A549 (cell line): ENCODE results near the gene VWA8. TPM values are rescaled to one million over a fixed set of nuclear protein-coding genes. Genes with fewer than 3 reads are reported as not detected.

ENCODE experiments used
- ATAC-seq, 2 experiments: fragments of 200-7000 bp in 1 of 2; fragments of >200 bp in 1 of 2; cut with Nextera tagmentation in 1 of 2; cut with Tn5 transposase in 1 of 2; 3 replicates each; pipeline versions ENCODE4 v1.8.0 to v1.9.1; 2018 to 2020; ENCODE audit warnings: mild to moderate bottlenecking in 1 of 2, moderate library complexity in 1 of 2
- CTCF ChIA-PET: fragments of 300-600 bp; sonication (Branson Sonifier 250); formaldehyde crosslinking; extraction: SDS; loops from one replicate; lab custom pipeline; 2021; ENCODE audit warnings: antibody characterized with exemption, inconsistent platforms; lab: Yijun Ruan, JAX
- POLR2A ChIA-PET: fragments of 350-600 bp; formaldehyde crosslinking; extraction: SDS; loops from one replicate; lab custom pipeline; 2021; ENCODE audit warnings: antibody characterized with exemption, inconsistent platforms; lab: Yijun Ruan, JAX
- DNase-seq, 2 experiments: peaks; one replicate each; pipeline versions ENCODE4 v3.0.0 to v3.0.0-alpha.2; 2011 to 2016; ENCODE audit warnings: low read depth in 1 of 2, low spot score in 1 of 2
- FAIRE-seq: peaks from 2 replicates; lab custom pipeline; 2011; peaks lifted over from hg19 to GRCh38; lab: Jason Lieb, UNC
- H3K27ac ChIP-seq, 2 experiments: fragments of >200 bp; sonication (Bioruptor Twin); formaldehyde crosslinking; 3 replicates each; pipeline ENCODE4 v1.5.1; 2016 to 2017
- H3K4me1 ChIP-seq: fragments of >200 bp; sonication (Bioruptor Twin); formaldehyde crosslinking; 3 replicates; pipeline ENCODE4 v1.6.1; 2016
- H3K4me2 ChIP-seq: fragments of >200 bp; sonication (Bioruptor Twin); formaldehyde crosslinking; 3 replicates; pipeline ENCODE4 v1.6.1; 2016
- H3K4me3 ChIP-seq: fragments of >200 bp; sonication (Bioruptor Twin); formaldehyde crosslinking; 3 replicates; pipeline ENCODE4 v1.5.1; 2016
- H3K9me3 ChIP-seq: fragments of >200 bp; sonication (Bioruptor Twin); formaldehyde crosslinking; 3 replicates; pipeline ENCODE4 v1.6.1; 2016
- BCL3 ChIP-seq: fragments of >200 bp; sonication (Bioruptor Twin); formaldehyde crosslinking; IDR thresholded peaks from 3 replicates; pipeline ENCODE4 v1.6.1; 2016
- CBX2 ChIP-seq: fragments of 200-600 bp; sonication (generic); IDR thresholded peaks from 2 replicates; pipeline ENCODE4 v1.6.1; 2016; ENCODE audit warnings: low read depth, mild to moderate bottlenecking, borderline replicate concordance
- EHF ChIP-seq: fragments of 250-450 bp; sonication (Bioruptor Pico); IDR thresholded peaks from 2 replicates; pipeline ENCODE4 v1.5.0; 2020; ENCODE audit warnings: mild to moderate bottlenecking
- ESRRA ChIP-seq: fragments of 150-350 bp; IDR thresholded peaks from 2 replicates; pipeline ENCODE4 v1.6.1; 2014; ENCODE audit warnings: mild to moderate bottlenecking, low read length, borderline replicate concordance
- FOSL2 ChIP-seq, 2 experiments: fragments of 450-650 bp in 1 of 2; fragments of >200 bp in 1 of 2; sonication (Bioruptor Twin) in 1 of 2; formaldehyde crosslinking; IDR thresholded peaks; 2 replicates each; pipeline versions ENCODE4 v1.5.0 to v1.6.1; 2016 to 2020; ENCODE audit warnings: mild to moderate bottlenecking in 1 of 2, moderate library complexity in 1 of 2
- MAFK ChIP-seq: fragments of 450-650 bp; IDR thresholded peaks from 2 replicates; pipeline ENCODE4 v1.6.1; 2014; ENCODE audit not compliant: partially characterized antibody
- MAX ChIP-seq: IDR thresholded peaks from 2 replicates; pipeline ENCODE4 v1.6.1; 2012
- NR3C1 ChIP-seq: fragments of >200 bp; sonication (Bioruptor Twin); formaldehyde crosslinking; IDR thresholded peaks from 3 replicates; pipeline ENCODE4 v1.6.1; 2017
- POLR2A ChIP-seq: IDR thresholded peaks from 2 replicates; pipeline ENCODE4 v1.6.1; 2012; ENCODE audit warnings: mild to moderate bottlenecking, low read length
- REST ChIP-seq: fragments of 200-600 bp; sonication (generic); IDR thresholded peaks from 2 replicates; pipeline ENCODE4 v1.6.1; 2016; ENCODE audit warnings: antibody characterized with exemption, mild to moderate bottlenecking, moderate library complexity
- ZNF302 ChIP-seq: fragments of 250-450 bp; sonication (Bioruptor Pico); IDR thresholded peaks from 2 replicates; pipeline ENCODE4 v1.9.0; 2021; ENCODE audit warnings: inconsistent platforms, mild to moderate bottlenecking, moderate library complexity
- WGBS: methylation state at CpG from one replicate; pipeline ENCODE4 v1.1.6; 2017; ENCODE audit errors: missing lambda C conversion rate; 5-methylcytosine and 5-hydroxymethylcytosine counted together
- polyA plus RNA-seq, 4 experiments: library from polyadenylated mRNA; depleted of rRNA in 3 of 4; stranded (reverse); fragments of >200 nt; fragmentation: RNase III in 1 of 4; extraction: RNeasy Plus Mini Kit Qiagen cat#74134 plus additional on column Dnase treatment in 1 of 4; gene quantifications; 2 replicates in 3 of 4; 3 replicates in 1 of 4; pipeline ENCODE4 v1.2.3, GENCODE V29; 2011 to 2017

VWA8 gene
- polyA plus RNA-seq, 2 of the 4 experiments (the other 2 are of a cell fraction) = 6.4 to 15.3 TPM

- no peak for TF ChIP-seq REST
- TF ChIP-seq MAX = no peak
- no peak for TF ChIP-seq POLR2A
- no peak for TF ChIP-seq EHF (CRISPR knock-in tag)
These were observed 354.3 kb downstream of the VWA8 start (continued) for GRCh38 chr13:41606646-41607045.

- peaks cover 16% of the 10 kb centered on the region for H3K4me1 ChIP-seq
- CTCF ChIA-PET = no interaction called here
- TF ChIP-seq MAFK (peak; percentile 88), BCL3 (no peak)
- TF ChIP-seq, all 56 proteins: peak for 1
- POLR2A ChIA-PET = no interaction called here
- ATAC-seq (no peak), DNase-seq (no peak), FAIRE-seq (no peak)
- WGBS = 88% methylated on average over 5 of the region's 5 CpGs
- Histone ChIP-seq H3K4me3 (no peak overlapping the region), H3K9me3 (no peaks in the 10 kb centered on the region), H3K4me2 (no peak overlapping the region), H3K27ac (no peak overlapping the region)
These were observed 355.3 kb downstream of the VWA8 start for GRCh38 chr13:41605319-41606285.

- H3K4me3 ChIP-seq = no peak overlapping the region
- WGBS = 10% methylated on average over 1 of the region's 1 CpG
- TF ChIP-seq MAX (no peak), FOSL2 (IDR thresholded peaks at IDR 0.05) (no peak; the same call in 1 of the 2 replicates), FOSL2 (CRISPR knock-in tag; IDR thresholded peaks at IDR 0.05) (peak; percentile 36; the same call in 1 of the 2 replicates), CBX2 (no peak), NR3C1 (no peak), ESRRA (no peak), ZNF302 (CRISPR knock-in tag) (no peak)
- no peaks in the 10 kb centered on the region for H3K9me3 ChIP-seq
- H3K4me1 ChIP-seq = peaks cover 12% of the 10 kb centered on the region
- H3K4me2 ChIP-seq = no peak overlapping the region
- DNase-seq = peak; percentile 8 to 57
- FAIRE-seq = no peak
- ChIA-PET POLR2A (no interaction called here), CTCF (no interaction called here)
- H3K27ac ChIP-seq = no peak overlapping the region; a peak in 1 of 6 replicates
- ATAC-seq = peak in 1 of 2 experiments; percentile 65; a peak in 3 of 6 replicates
These were observed 357.0 kb downstream of the VWA8 start for GRCh38 chr13:41603917-41604316.

- Histone ChIP-seq H3K4me1 (peaks cover 12% of the 10 kb centered on the region), H3K4me3 (no peak overlapping the region), H3K27ac (no peak overlapping the region), H3K4me2 (no peak overlapping the region), H3K9me3 (no peaks in the 10 kb centered on the region)
- POLR2A ChIA-PET = no interaction called here
- 91% methylated on average over 7 of the region's 7 CpGs for WGBS
- TF ChIP-seq CBX2 (no peak), MAFK (peak; percentile 44)
- CTCF ChIA-PET = interaction anchor here (0.8 kb wide), 1 partner anchor 66 kb away, joined by 3 read pairs; no protein-coding TSS in a partner anchor
- ATAC-seq (no peak), DNase-seq (no peak), FAIRE-seq (no peak)
These were observed 359.0 kb downstream of the VWA8 start for GRCh38 chr13:41601718-41602445.
